ENCODE measurements around the gene TMEM30B. TPM values are rescaled to one million over a fixed set of nuclear protein-coding genes. Genes with fewer than 3 reads are reported as not detected.

The TMEM30B gene
- polyA plus RNA-seq, result 36.6 TPM
- long read RNA-seq, donor 1, full-length matches to known transcripts, result 22 of 22 reads
- long read RNA-seq, donor 1, partial matches to known transcripts, result 0 of 22 reads
- long read RNA-seq, donor 1, other reads (novel, unspliced or antisense), result 0 of 22 reads
- long read RNA-seq, donor 2, full-length matches to known transcripts, result 53 of 53 reads
- long read RNA-seq, donor 2, partial matches to known transcripts, result 0 of 53 reads
- long read RNA-seq, donor 2, other reads (novel, unspliced or antisense), result 0 of 53 reads
- long read RNA-seq, donor 3, result 0 reads
- long read RNA-seq, donor 4, full-length matches to known transcripts, result 7 of 7 reads
- long read RNA-seq, donor 4, partial matches to known transcripts, result 0 of 7 reads
- long read RNA-seq, donor 4, other reads (novel, unspliced or antisense), result 0 of 7 reads
- long read RNA-seq, donor 5, full-length matches to known transcripts, result 20 of 20 reads
- long read RNA-seq, donor 5, partial matches to known transcripts, result 0 of 20 reads
- long read RNA-seq, donor 5, other reads (novel, unspliced or antisense), result 0 of 20 reads
- long read RNA-seq, donor 6, full-length matches to known transcripts, result 44 of 44 reads
- long read RNA-seq, donor 6, partial matches to known transcripts, result 0 of 44 reads
- long read RNA-seq, donor 6, other reads (novel, unspliced or antisense), result 0 of 44 reads
- long read RNA-seq, donor 7, full-length matches to known transcripts, result 11 of 11 reads
- long read RNA-seq, donor 7, partial matches to known transcripts, result 0 of 11 reads
- long read RNA-seq, donor 7, other reads (novel, unspliced or antisense), result 0 of 11 reads
- long read RNA-seq, donor 8, full-length matches to known transcripts, result 57 of 57 reads
- long read RNA-seq, donor 8, partial matches to known transcripts, result 0 of 57 reads
- long read RNA-seq, donor 8, other reads (novel, unspliced or antisense), result 0 of 57 reads
- long read RNA-seq, donor 9, full-length matches to known transcripts, result 25 of 25 reads
- long read RNA-seq, donor 9, partial matches to known transcripts, result 0 of 25 reads
- long read RNA-seq, donor 9, other reads (novel, unspliced or antisense), result 0 of 25 reads
- long read RNA-seq, donor 10, full-length matches to known transcripts, result 47 of 47 reads
- long read RNA-seq, donor 10, partial matches to known transcripts, result 0 of 47 reads
- long read RNA-seq, donor 10, other reads (novel, unspliced or antisense), result 0 of 47 reads
- long read RNA-seq, donor 11, full-length matches to known transcripts, result 32 of 32 reads
- long read RNA-seq, donor 11, partial matches to known transcripts, result 0 of 32 reads
- long read RNA-seq, donor 11, other reads (novel, unspliced or antisense), result 0 of 32 reads

DNA sequence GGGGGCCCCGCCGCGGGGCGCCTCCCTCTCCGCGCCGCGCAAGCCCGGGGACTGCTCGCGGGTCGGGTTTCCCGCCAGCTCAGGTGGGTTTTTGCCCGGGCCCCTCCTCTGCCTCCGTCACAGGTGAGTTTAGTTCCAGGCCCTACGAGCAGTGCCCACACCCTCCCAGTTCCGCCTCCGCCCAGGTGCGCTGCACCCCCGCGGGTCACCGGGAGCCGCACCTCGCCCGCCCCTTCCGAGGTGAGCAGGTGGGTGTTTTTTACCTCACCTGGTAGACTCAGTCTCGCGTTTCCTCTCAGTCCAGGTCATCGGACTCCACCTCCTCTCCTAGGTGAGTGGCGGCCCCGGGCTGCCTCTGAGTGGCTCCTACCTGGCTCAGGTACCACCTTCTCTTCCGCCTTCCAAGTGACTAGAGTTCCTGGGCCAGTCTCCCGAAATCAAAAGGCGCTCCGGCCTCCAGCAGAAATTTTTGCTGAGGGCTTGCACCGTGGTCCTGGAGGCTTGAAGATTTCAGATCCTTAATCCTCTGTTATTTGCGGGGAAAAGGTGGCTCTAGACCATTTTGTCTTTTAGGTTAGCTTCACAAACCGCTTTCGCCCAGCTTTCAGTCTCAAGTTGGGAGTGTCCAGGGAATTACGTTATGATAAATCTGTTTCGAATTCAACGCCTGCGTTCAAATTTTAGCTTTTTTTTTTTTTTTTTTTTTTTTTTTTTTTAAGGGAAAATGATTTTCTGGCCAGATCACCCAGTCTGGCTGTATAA lies at the start of gene TMEM30B:
Gene TMEM30B (minus strand): TSS at position 153 of the 762 bp plus-strand sequence. CDS start 191 bp downstream, outside the sequence.
- peak within 1 kb of the TSS; percentile 56 for H3K4me3 ChIP-seq (ENCODE audit: low read length)
- peaks cover 5% of the 10 kb centered on the region for H3K4me1 ChIP-seq (ENCODE audit: control insufficient read depth, insufficient read depth, low read length)
- no CpG with 5 or more reads among the region's 43 CpGs for WGBS (ENCODE audit: insufficient coverage, low lambda C conversion rate)
- DNase-seq, result peak; percentile 92 to 97
- peak within 1 kb of the TSS; percentile 90 for H3K27ac ChIP-seq (ENCODE audit: low read length)
- peaks cover 4% of the 10 kb centered on the region for H3K9me3 ChIP-seq (ENCODE audit: control insufficient read depth, low read depth, low read length)
- no peaks in the 10 kb centered on the region for H3K36me3 ChIP-seq (ENCODE audit: control insufficient read depth, insufficient read depth, low read length)
- peaks cover 18% of the 10 kb centered on the region for H3K27me3 ChIP-seq (ENCODE audit: control insufficient read depth, insufficient read depth, low read length)

DNA sequence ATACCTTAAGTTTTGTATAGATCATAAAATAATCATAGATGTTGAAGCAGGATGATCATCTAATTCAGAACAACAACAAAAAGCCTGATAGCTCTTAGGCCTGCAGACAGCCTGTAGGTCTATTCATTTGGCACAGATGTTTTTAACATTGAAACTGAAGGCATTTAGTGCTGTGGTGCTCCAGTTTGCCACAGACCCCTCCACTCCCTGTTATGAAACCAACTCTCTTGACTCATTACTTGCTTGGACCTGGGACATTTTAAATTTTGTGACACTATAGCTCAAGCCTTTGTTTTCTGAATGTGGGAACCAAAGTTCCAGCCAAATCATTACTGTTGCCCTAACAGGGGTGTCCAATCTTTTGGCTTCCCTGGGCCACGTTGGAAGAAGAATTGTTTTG lies 49.4 kb upstream of the TMEM30B start:
- Histone ChIP-seq H3K9me3 (ENCODE audit: control insufficient read depth, low read depth, low read length) (no peaks in the 10 kb centered on the region), H3K4me1 (ENCODE audit: control insufficient read depth, insufficient read depth, low read length) (no peaks in the 10 kb centered on the region), H3K36me3 (ENCODE audit: control insufficient read depth, insufficient read depth, low read length) (no peaks in the 10 kb centered on the region), H3K4me3 (ENCODE audit: low read length) (no peak overlapping the region), H3K27me3 (ENCODE audit: control insufficient read depth, insufficient read depth, low read length) (no peaks in the 10 kb centered on the region), H3K27ac (ENCODE audit: low read length) (no peak overlapping the region)
- WGBS (ENCODE audit: insufficient coverage, low lambda C conversion rate), result no CpG with 5 or more reads among the region's 1 CpG
- DNase-seq, result no peak

GRCh38 chr14:61329478-61330051 lies 48.4 kb upstream of the TMEM30B start:
- Histone ChIP-seq H3K27ac (ENCODE audit: low read length) (no peak overlapping the region), H3K4me3 (ENCODE audit: low read length) (no peak overlapping the region), H3K36me3 (ENCODE audit: control insufficient read depth, insufficient read depth, low read length) (no peaks in the 10 kb centered on the region), H3K9me3 (ENCODE audit: control insufficient read depth, low read depth, low read length) (no peaks in the 10 kb centered on the region), H3K27me3 (ENCODE audit: control insufficient read depth, insufficient read depth, low read length) (peaks cover under 1% of the 10 kb centered on the region), H3K4me1 (ENCODE audit: control insufficient read depth, insufficient read depth, low read length) (no peaks in the 10 kb centered on the region)
- WGBS (ENCODE audit: insufficient coverage, low lambda C conversion rate), result no CpG with 5 or more reads among the region's 8 CpGs
- DNase-seq, result no peak

DNA sequence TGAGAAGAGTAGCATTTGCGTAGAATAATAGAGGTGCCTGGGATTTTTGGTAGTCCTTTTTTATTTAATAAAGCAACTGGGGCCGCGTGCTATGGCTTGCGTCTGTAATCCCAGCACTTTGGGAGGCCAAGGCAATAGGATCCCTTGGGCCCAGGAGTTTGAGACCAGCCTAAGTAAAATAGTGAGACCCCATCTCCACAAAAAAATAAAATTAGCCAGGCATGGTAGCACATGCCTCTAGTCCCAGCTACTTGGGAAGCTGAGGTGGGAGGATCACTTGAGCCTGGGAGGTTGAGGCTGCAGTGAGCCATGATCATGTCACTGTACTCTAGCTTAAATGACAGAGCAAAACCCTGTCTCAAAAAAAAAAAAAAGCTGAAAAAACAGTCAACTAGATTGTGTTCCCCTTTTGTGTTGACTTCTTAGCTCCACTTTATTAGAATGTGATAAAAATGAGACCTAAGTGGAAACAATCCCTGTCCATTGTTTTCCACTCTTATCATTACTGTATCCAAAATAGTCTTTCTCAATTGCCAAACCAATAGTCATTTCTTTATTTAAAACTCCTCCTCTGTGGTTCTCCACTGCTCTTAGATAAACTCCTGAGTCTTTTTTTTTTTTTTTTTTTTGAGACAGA lies 47.6 kb upstream of the TMEM30B start:
- no peak for DNase-seq
- H3K27ac ChIP-seq (ENCODE audit: low read length), result no peak overlapping the region
- H3K4me1 ChIP-seq (ENCODE audit: control insufficient read depth, insufficient read depth, low read length), result no peaks in the 10 kb centered on the region
- no CpG with 5 or more reads among the region's 4 CpGs for WGBS (ENCODE audit: insufficient coverage, low lambda C conversion rate)
- H3K27me3 ChIP-seq (ENCODE audit: control insufficient read depth, insufficient read depth, low read length), result peaks cover 6% of the 10 kb centered on the region
- H3K9me3 ChIP-seq (ENCODE audit: control insufficient read depth, low read depth, low read length), result no peaks in the 10 kb centered on the region
- no peak overlapping the region for H3K4me3 ChIP-seq (ENCODE audit: low read length)
- H3K36me3 ChIP-seq (ENCODE audit: control insufficient read depth, insufficient read depth, low read length), result no peaks in the 10 kb centered on the region

- Histone ChIP-seq H3K27ac (ENCODE audit: low read length) (no peak overlapping the region), H3K36me3 (ENCODE audit: control insufficient read depth, insufficient read depth, low read length) (no peaks in the 10 kb centered on the region), H3K9me3 (ENCODE audit: control insufficient read depth, low read depth, low read length) (no peaks in the 10 kb centered on the region), H3K27me3 (ENCODE audit: control insufficient read depth, insufficient read depth, low read length) (peaks cover 21% of the 10 kb centered on the region), H3K4me3 (ENCODE audit: low read length) (no peak overlapping the region), H3K4me1 (ENCODE audit: control insufficient read depth, insufficient read depth, low read length) (no peaks in the 10 kb centered on the region)
- DNase-seq, result no peak
- WGBS (ENCODE audit: insufficient coverage, low lambda C conversion rate), result 83% methylated on average over 1 of the region's 4 CpGs
These were observed 45.7 kb upstream of the TMEM30B start for GRCh38 chr14:61326847-61327246.

GRCh38 chr14:61326146-61326545 lies 45.0 kb upstream of the TMEM30B start:
- WGBS (ENCODE audit: insufficient coverage, low lambda C conversion rate), result no CpG with 5 or more reads among the region's 1 CpG
- Histone ChIP-seq H3K27ac (ENCODE audit: low read length) (no peak overlapping the region), H3K9me3 (ENCODE audit: control insufficient read depth, low read depth, low read length) (no peaks in the 10 kb centered on the region)

DNA sequence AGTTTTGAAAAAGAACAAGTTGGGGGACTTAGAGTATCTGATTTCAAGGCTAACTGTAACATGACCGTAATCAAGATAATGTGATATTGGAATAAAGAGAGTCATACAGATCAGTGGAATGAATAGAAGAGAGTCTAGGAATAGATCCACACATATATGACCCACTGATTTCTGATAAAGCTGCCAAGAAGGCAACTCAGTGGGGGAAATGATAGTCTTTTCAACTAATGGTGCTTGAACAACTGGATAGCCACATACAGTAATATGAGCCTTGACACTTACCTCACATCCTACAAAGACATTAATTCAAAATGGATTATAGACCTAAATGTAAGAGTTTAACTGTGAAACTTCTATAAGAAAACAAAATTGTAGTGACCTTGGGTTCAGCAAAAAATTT lies 44.0 kb upstream of the TMEM30B start:
- Histone ChIP-seq H3K4me3 (ENCODE audit: low read length) (no peak overlapping the region), H3K27me3 (ENCODE audit: control insufficient read depth, insufficient read depth, low read length) (peaks cover 33% of the 10 kb centered on the region), H3K9me3 (ENCODE audit: control insufficient read depth, low read depth, low read length) (no peaks in the 10 kb centered on the region), H3K4me1 (ENCODE audit: control insufficient read depth, insufficient read depth, low read length) (no peaks in the 10 kb centered on the region), H3K27ac (ENCODE audit: low read length) (no peak overlapping the region), H3K36me3 (ENCODE audit: control insufficient read depth, insufficient read depth, low read length) (no peaks in the 10 kb centered on the region)
- 100% methylated on average over 1 of the region's 1 CpG for WGBS (ENCODE audit: insufficient coverage, low lambda C conversion rate)
- no peak for DNase-seq

More at GRCh38 chr14:61326146-61326545, 45.0 kb upstream of the TMEM30B start:
- Histone ChIP-seq H3K4me3 (ENCODE audit: low read length) (no peak overlapping the region), H3K27me3 (ENCODE audit: control insufficient read depth, insufficient read depth, low read length) (peaks cover 26% of the 10 kb centered on the region), H3K4me1 (ENCODE audit: control insufficient read depth, insufficient read depth, low read length) (no peaks in the 10 kb centered on the region), H3K36me3 (ENCODE audit: control insufficient read depth, insufficient read depth, low read length) (no peaks in the 10 kb centered on the region)
- DNase-seq, result no peak

DNA sequence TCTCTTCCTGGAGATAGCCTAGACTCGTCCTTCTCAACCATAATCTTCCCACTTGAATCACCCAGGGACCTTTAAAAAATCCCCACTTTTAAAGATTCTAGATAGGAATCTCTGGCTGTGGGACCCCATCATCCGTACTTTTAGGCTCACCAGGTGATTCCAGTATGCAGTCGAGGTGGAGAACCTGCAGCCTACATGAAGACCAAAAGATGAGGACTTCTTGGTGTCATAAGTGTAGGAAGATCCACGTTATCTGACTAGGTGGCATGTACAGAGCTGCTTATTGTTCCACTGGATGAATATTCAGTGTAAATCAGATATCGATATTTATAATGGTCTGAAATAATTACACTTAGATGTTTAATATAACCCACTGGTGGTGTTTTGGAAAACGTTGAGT lies 42.8 kb upstream of the TMEM30B start:
- Histone ChIP-seq H3K27me3 (ENCODE audit: control insufficient read depth, insufficient read depth, low read length) (peaks cover 38% of the 10 kb centered on the region), H3K9me3 (ENCODE audit: control insufficient read depth, low read depth, low read length) (no peaks in the 10 kb centered on the region), H3K4me3 (ENCODE audit: low read length) (no peak overlapping the region), H3K4me1 (ENCODE audit: control insufficient read depth, insufficient read depth, low read length) (no peaks in the 10 kb centered on the region), H3K36me3 (ENCODE audit: control insufficient read depth, insufficient read depth, low read length) (no peaks in the 10 kb centered on the region), H3K27ac (ENCODE audit: low read length) (no peak overlapping the region)
- no peak for DNase-seq
- WGBS (ENCODE audit: insufficient coverage, low lambda C conversion rate), result no CpG with 5 or more reads among the region's 6 CpGs

DNA sequence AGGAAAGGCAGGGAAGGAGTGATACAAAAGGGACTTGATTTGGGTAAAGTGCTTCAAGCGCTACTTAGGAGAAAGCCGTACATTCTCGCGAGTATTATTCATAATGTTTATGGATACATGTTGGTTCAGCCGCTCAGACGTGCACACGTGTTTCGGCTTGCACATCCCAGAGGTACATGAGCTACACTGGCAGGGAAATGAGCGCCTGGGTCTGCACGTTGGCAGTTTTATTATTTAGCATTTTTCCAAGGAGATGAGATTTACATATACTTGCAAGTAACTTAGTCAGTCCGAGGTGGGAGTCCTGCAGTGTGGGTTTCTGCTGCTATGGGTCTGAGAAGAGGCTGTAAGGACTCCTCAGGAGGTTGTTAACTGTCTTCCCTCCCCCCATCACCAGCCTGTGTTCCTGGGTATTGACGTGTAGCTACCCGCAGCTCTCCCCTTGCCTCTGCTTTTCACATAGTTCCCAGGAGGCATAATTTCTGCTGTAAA lies 41.7 kb upstream of the TMEM30B start:
- peak overlapping the region; percentile 51 for H3K4me3 ChIP-seq (ENCODE audit: low read length)
- WGBS (ENCODE audit: insufficient coverage, low lambda C conversion rate), result no CpG with 5 or more reads among the region's 13 CpGs
- peaks cover 38% of the 10 kb centered on the region for H3K27me3 ChIP-seq (ENCODE audit: control insufficient read depth, insufficient read depth, low read length)
- no peaks in the 10 kb centered on the region for H3K4me1 ChIP-seq (ENCODE audit: control insufficient read depth, insufficient read depth, low read length)
- no peak overlapping the region for H3K27ac ChIP-seq (ENCODE audit: low read length)
- DNase-seq, result no peak
- no peaks in the 10 kb centered on the region for H3K36me3 ChIP-seq (ENCODE audit: control insufficient read depth, insufficient read depth, low read length)
- no peaks in the 10 kb centered on the region for H3K9me3 ChIP-seq (ENCODE audit: control insufficient read depth, low read depth, low read length)
